ENCODE data around the gene RNF5.

- TF ChIP-seq POLR2AphosphoS5 (IDR thresholded peaks at IDR 0.05; ENCODE audit: low read depth, low read length) = no peak
- TF ChIP-seq POLR2A (IDR thresholded peaks at IDR 0.05; ENCODE audit: low read depth, low read length) = no peak
- TF ChIP-seq TAF1 (IDR thresholded peaks at IDR 0.05; ENCODE audit: borderline replicate concordance, low read depth, low read length) = no peak
Observed at GRCh38 chr6:32133786-32134185, 44.4 kb upstream of the RNF5 start.

Data from GM12892 (cell line).